K562 (cell line): ENCODE data around the gene IRF2. TPM values are rescaled to one million over a fixed set of nuclear protein-coding genes. Genes with fewer than 3 reads are reported as not detected.
A peak's percentile ranks its signal among the peaks of the same experiment; 100 is the strongest.

ENCODE experiments used
- ARID3A ChIP-seq: IDR thresholded peaks from 2 replicates; pipeline ENCODE4 v1.6.1; 2012; ENCODE audit warnings: low read depth, low read length, improper control_type of control experiment, borderline replicate concordance
- ARNT ChIP-seq, 2 experiments: fragments of 450-650 bp; IDR thresholded peaks; 2 replicates each; pipeline ENCODE4 v1.6.1; 2016; ENCODE audit warnings: mild to moderate bottlenecking in 1 of 2
- ATF2 ChIP-seq: sonication (generic); formaldehyde crosslinking; IDR thresholded peaks from 2 replicates; pipeline ENCODE4 v1.8.1; 2022; ENCODE audit warnings: missing genetic modification reagents
- CCNT2 ChIP-seq: IDR thresholded peaks from 2 replicates; pipeline ENCODE4 v1.6.1; 2011; ENCODE audit warnings: borderline replicate concordance, low read depth, mild to moderate bottlenecking, moderate library complexity, mixed read lengths, low read length; ENCODE audit not compliant: insufficient read length; ENCODE audit errors: extremely low read depth
- DIDO1 ChIP-seq: fragments of 450-650 bp; IDR thresholded peaks from 2 replicates; pipeline ENCODE4 v1.6.1; 2016; ENCODE audit warnings: low read depth, missing biosample characterization, missing genetic modification characterization
- FIP1L1 ChIP-seq: fragments of 200-400 bp; formaldehyde crosslinking; IDR thresholded peaks from 2 replicates; pipeline ENCODE4 v1.6.1; 2018; ENCODE audit warnings: mild to moderate bottlenecking, low read depth, low read length; ENCODE audit not compliant: poor library complexity, severe bottlenecking
- GTF2A2 ChIP-seq: IDR thresholded peaks from 2 replicates; pipeline ENCODE4 v1.6.1; 2016; ENCODE audit warnings: mild to moderate bottlenecking, missing genetic modification characterization, missing compliant biosample characterization
- HES1 ChIP-seq: fragments of 450-650 bp; IDR thresholded peaks from 2 replicates; pipeline ENCODE4 v1.6.1; 2016; ENCODE audit warnings: low read depth, mild to moderate bottlenecking, moderate library complexity
- MCM3 ChIP-seq: fragments of 450-650 bp; IDR thresholded peaks from 2 replicates; pipeline ENCODE4 v1.6.1; 2016
- MXI1 ChIP-seq: IDR thresholded peaks from 2 replicates; pipeline ENCODE4 v1.6.1; 2011; ENCODE audit warnings: low read depth, mild to moderate bottlenecking, improper control_type of control experiment, low read length
- NELFE ChIP-seq: IDR thresholded peaks from 2 replicates; pipeline ENCODE4 v1.6.1; 2011; ENCODE audit warnings: mild to moderate bottlenecking; ENCODE audit not compliant: insufficient read depth, insufficient read length
- NONO ChIP-seq, 2 experiments: fragments of 200-400 bp in 1 of 2; fragments of 450-650 bp in 1 of 2; formaldehyde crosslinking in 1 of 2; IDR thresholded peaks; 2 replicates each; pipeline ENCODE4 v1.6.1; 2017; ENCODE audit warnings: low read depth in 2 of 2, mild to moderate bottlenecking in 2 of 2, moderate library complexity in 2 of 2, low read length in 1 of 2
- NUFIP1 ChIP-seq: fragments of 450-650 bp; IDR thresholded peaks from 2 replicates; pipeline ENCODE4 v1.6.1; 2018; ENCODE audit not compliant: partially characterized antibody
- PRPF4 ChIP-seq: fragments of 200-400 bp; formaldehyde crosslinking; IDR thresholded peaks from one replicate; pipeline ENCODE4 v1.6.1; 2017; ENCODE audit warnings: low read length, low read depth, mild to moderate bottlenecking; ENCODE audit not compliant: insufficient read depth, poor library complexity, severe bottlenecking
- RFX7 ChIP-seq: fragments of 250-450 bp; sonication (Bioruptor Pico); IDR thresholded peaks from 2 replicates; pipeline ENCODE4 v1.5.1; 2021; ENCODE audit warnings: mild to moderate bottlenecking
- RUNX1 ChIP-seq: sonication (generic); IDR thresholded peaks from 2 replicates; pipeline ENCODE4 v1.6.1; 2016; ENCODE audit warnings: antibody characterized with exemption, low read depth
- SAFB2 ChIP-seq: fragments of 200-400 bp; formaldehyde crosslinking; IDR thresholded peaks from 2 replicates; pipeline ENCODE4 v1.6.1; 2018; ENCODE audit warnings: borderline replicate concordance, low read length, low read depth, moderate library complexity; ENCODE audit not compliant: severe bottlenecking
- SIN3B ChIP-seq: fragments of 450-650 bp; IDR thresholded peaks from 2 replicates; pipeline ENCODE4 v1.6.1; 2017; ENCODE audit warnings: low read depth, mild to moderate bottlenecking, moderate library complexity
- TAF9B ChIP-seq: fragments of 450-650 bp; IDR thresholded peaks from 2 replicates; pipeline ENCODE4 v1.6.1; 2018; ENCODE audit warnings: mild to moderate bottlenecking; ENCODE audit not compliant: partially characterized antibody
- ZBTB43 ChIP-seq: sonication (generic); formaldehyde crosslinking; IDR thresholded peaks from 2 replicates; pipeline ENCODE4 v1.8.0; 2023; ENCODE audit warnings: mild to moderate bottlenecking, missing genetic modification reagents
- ZKSCAN1 ChIP-seq: fragments of 150-350 bp; IDR thresholded peaks from 2 replicates; pipeline ENCODE4 v1.6.1; 2016; ENCODE audit warnings: low read depth, low read length
- ZNF121 ChIP-seq: sonication (generic); formaldehyde crosslinking; conservative IDR thresholded peaks from 2 replicates; pipeline ENCODE4 v1.8.0; 2022; ENCODE audit warnings: missing genetic modification reagents
- ZNF347 ChIP-seq: fragments of 450-650 bp; formaldehyde crosslinking; IDR thresholded peaks from 2 replicates; pipeline ENCODE4 v1.4.0; 2020; ENCODE audit warnings: low read depth, mild to moderate bottlenecking, moderate library complexity
- ZNF584 ChIP-seq: fragments of 200-800 bp; sonication (Bioruptor generic); IDR thresholded peaks from 2 replicates; pipeline ENCODE4 v1.6.1; 2016; ENCODE audit warnings: low read depth, mild to moderate bottlenecking, missing genetic modification characterization, missing compliant biosample characterization
- ZNF766 ChIP-seq: fragments of 200-800 bp; sonication (Bioruptor generic); conservative IDR thresholded peaks from 2 replicates; pipeline ENCODE4 v1.6.1; 2016; ENCODE audit warnings: missing genetic modification characterization, missing compliant biosample characterization
- polyA plus RNA-seq, 8 experiments: library from polyadenylated mRNA; depleted of rRNA in 4 of 8; stranded (reverse) in 5 of 8; unstranded in 3 of 8; fragments of >200 nt; fragmentation: Nextera tagmentation in 2 of 8; fragmentation: Illumina TruSeq in 1 of 8; extraction: Ambion mirVana in 2 of 8; extraction: Trizol in 1 of 8; gene quantifications; 2 replicates each; pipeline versions ENCODE4 v1.2.1 to v1.2.3, GENCODE V29; 2011 to 2014; ENCODE audit warnings: inconsistent platforms in 1 of 8, missing spikeins in 1 of 8
- total RNA-seq, 7 experiments: library from RNA; depleted of rRNA in 6 of 7; stranded (reverse); fragments of >200 nt in 6 of 7; fragmentation: Illumina TruSeq in 2 of 7; extraction: Trizol in 2 of 7; gene quantifications; 2 replicates each; pipeline versions ENCODE4 v1.2.1 to v1.2.3, GENCODE V29; 2011 to 2021; ENCODE audit warnings: low replicate concordance in 1 of 7

The IRF2 gene
- total and polyA plus RNA-seq, 9 of the 15 experiments (the other 6 are each of a cell fraction or from before 2014, with no cell fraction given) = 7.1 to 17.1 (median 11.3) TPM

- TF ChIP-seq ZNF121 = no peak
- TF ChIP-seq CCNT2 = peak; percentile 85
- no peak for TF ChIP-seq DIDO1 (tag)
- peak; percentile 79; the same call in 1 of the 2 replicates for TF ChIP-seq ARID3A
- no peak for TF ChIP-seq GTF2A2
- TF ChIP-seq HES1 = peak; percentile 53; the same call in 1 of the 2 replicates
- no peak for TF ChIP-seq FIP1L1
- no peak for TF ChIP-seq ZNF347
- TF ChIP-seq ZKSCAN1 = no peak
- TF ChIP-seq TAF9B = peak; percentile 34
- 0 out of 4 replicates have a peak, but pooled peaks of 1 of the 2 experiments have one; percentile 58 for TF ChIP-seq ARNT (IDR thresholded peaks at IDR 0.05)
- TF ChIP-seq ZNF584 (CRISPR knock-in tag) = no peak
- no peak for TF ChIP-seq RFX7 (CRISPR knock-in tag)
- TF ChIP-seq MXI1 = no peak
- TF ChIP-seq ZNF766 (CRISPR knock-in tag) = no peak
- no peak for TF ChIP-seq MCM3
- no peak for TF ChIP-seq NUFIP1
- TF ChIP-seq SAFB2 = no peak
- no peak for TF ChIP-seq SIN3B
- no peak for TF ChIP-seq ATF2 (CRISPR knock-in tag)
- TF ChIP-seq PRPF4 = no peak
- TF ChIP-seq RUNX1 = no peak
- TF ChIP-seq NELFE = no peak
- TF ChIP-seq NONO (IDR thresholded peaks at IDR 0.05; ENCODE audit: low read depth in 2 of 2, low read length in 1 of 2) = no peak
- TF ChIP-seq ZBTB43 (CRISPR knock-in tag) = no peak
Observed at GRCh38 chr4:184451726-184452125, 22.6 kb downstream of the IRF2 start (continued).
